ENCODE data around the gene HS1BP3.

DNA sequence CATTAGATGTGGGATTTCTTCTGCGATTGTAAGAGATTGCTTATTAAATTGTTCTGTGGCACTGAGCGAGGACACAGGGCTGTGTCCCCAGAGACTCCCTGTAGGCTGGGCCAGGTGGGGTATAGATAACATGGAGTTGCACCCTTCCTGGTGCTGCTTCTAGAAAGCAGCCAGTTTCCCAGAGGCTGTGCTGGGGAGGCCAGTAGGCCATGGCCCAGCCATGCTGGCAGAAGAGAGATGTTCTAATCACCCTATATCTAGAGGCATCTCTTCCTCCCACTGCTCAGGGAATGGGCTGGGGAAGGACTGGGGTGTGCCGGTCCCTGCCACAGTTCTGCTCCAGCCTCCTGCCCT is 66.9 kb downstream of the HS1BP3 start:
- TF ChIP-seq POLR2A (IDR thresholded peaks at IDR 0.05): no peak
- TF ChIP-seq, protein P1, sequence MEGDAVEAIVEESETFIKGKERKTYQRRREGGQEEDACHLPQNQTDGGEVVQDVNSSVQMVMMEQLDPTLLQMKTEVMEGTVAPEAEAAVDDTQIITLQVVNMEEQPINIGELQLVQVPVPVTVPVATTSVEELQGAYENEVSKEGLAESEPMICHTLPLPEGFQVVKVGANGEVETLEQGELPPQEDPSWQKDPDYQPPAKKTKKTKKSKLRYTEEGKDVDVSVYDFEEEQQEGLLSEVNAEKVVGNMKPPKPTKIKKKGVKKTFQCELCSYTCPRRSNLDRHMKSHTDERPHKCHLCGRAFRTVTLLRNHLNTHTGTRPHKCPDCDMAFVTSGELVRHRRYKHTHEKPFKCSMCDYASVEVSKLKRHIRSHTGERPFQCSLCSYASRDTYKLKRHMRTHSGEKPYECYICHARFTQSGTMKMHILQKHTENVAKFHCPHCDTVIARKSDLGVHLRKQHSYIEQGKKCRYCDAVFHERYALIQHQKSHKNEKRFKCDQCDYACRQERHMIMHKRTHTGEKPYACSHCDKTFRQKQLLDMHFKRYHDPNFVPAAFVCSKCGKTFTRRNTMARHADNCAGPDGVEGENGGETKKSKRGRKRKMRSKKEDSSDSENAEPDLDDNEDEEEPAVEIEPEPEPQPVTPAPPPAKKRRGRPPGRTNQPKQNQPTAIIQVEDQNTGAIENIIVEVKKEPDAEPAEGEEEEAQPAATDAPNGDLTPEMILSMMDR (IDR thresholded peaks at IDR 0.05): no peak
